ENCODE measurements around the gene SDK1.
"Not testable (repeated sequence)": the region's sequence is repeated elsewhere in the genome, so short reads cannot be mapped to it uniquely, and the experiment has no call there.

SDK1 gene

DNA sequence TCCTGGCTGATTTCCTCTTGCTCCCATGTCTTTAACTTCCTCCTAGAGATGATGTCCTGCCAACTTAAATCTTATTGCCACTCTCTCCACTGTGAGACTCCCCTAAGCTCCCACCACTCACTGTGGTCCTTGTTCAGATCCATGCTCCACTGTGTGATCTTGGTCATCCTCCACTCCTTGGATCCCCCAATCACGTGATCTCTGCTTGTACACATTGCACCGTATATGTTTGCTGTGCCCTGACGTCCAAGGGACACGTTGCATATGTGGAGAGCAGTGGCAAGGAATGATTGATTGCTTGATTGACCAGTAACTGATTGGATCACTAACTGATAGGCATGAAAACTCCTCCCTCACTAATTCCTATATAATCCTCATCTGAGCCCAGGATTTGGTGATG, 395.1 kb downstream of the SDK1 start:
- no peaks in the 10 kb centered on the region for H3K27me3 ChIP-seq
- no peaks in the 10 kb centered on the region for H3K9me3 ChIP-seq
- no peak overlapping the region for H3K4me3 ChIP-seq (ENCODE audit: low read depth in 1 of 2, low read length in 1 of 2)
- peaks cover 0 to 4% of the 10 kb centered on the region in 2 experiments for H3K4me1 ChIP-seq (ENCODE audit: control insufficient read depth in 1 of 2, insufficient read depth in 1 of 2, low read depth in 1 of 2, low read length in 1 of 2)
- H3K27ac ChIP-seq = no peak overlapping the region
- H3K36me3 ChIP-seq = no peaks in the 10 kb centered on the region
- TF ChIP-seq, protein P1, sequence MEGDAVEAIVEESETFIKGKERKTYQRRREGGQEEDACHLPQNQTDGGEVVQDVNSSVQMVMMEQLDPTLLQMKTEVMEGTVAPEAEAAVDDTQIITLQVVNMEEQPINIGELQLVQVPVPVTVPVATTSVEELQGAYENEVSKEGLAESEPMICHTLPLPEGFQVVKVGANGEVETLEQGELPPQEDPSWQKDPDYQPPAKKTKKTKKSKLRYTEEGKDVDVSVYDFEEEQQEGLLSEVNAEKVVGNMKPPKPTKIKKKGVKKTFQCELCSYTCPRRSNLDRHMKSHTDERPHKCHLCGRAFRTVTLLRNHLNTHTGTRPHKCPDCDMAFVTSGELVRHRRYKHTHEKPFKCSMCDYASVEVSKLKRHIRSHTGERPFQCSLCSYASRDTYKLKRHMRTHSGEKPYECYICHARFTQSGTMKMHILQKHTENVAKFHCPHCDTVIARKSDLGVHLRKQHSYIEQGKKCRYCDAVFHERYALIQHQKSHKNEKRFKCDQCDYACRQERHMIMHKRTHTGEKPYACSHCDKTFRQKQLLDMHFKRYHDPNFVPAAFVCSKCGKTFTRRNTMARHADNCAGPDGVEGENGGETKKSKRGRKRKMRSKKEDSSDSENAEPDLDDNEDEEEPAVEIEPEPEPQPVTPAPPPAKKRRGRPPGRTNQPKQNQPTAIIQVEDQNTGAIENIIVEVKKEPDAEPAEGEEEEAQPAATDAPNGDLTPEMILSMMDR (IDR thresholded peaks at IDR 0.05) = no peak

DNA sequence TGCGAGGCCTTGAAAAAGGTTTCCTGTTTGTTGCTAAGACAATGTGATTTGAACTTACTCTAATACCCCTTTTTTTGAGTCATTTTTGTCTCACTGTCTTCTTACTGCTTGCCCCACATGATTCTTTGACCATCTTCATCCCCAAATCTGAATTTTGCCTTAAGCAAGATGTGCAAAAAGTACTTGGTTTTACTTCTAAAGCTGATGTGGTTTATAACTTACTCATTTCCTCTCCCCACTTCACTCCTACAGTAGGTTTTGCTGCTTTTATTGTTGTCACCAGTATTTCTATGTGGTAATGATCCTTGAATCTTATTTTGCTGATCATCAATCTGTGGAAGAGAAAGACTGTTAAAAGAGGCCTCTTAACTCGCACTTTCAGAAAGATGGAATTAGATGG, 396.4 kb downstream of the SDK1 start:
- Histone ChIP-seq H3K4me3 (ENCODE audit: low read depth in 1 of 2, low read length in 1 of 2) (no peak overlapping the region), H3K9me3 (no peaks in the 10 kb centered on the region), H3K4me1 (ENCODE audit: control insufficient read depth in 1 of 2, insufficient read depth in 1 of 2, low read depth in 1 of 2, low read length in 1 of 2) (peaks cover 0 to 4% of the 10 kb centered on the region in 2 experiments), H3K27ac (no peak overlapping the region), H3K36me3 (no peaks in the 10 kb centered on the region), H3K27me3 (no peaks in the 10 kb centered on the region)
- TF ChIP-seq, protein P1 (IDR thresholded peaks at IDR 0.05) = no peak

DNA sequence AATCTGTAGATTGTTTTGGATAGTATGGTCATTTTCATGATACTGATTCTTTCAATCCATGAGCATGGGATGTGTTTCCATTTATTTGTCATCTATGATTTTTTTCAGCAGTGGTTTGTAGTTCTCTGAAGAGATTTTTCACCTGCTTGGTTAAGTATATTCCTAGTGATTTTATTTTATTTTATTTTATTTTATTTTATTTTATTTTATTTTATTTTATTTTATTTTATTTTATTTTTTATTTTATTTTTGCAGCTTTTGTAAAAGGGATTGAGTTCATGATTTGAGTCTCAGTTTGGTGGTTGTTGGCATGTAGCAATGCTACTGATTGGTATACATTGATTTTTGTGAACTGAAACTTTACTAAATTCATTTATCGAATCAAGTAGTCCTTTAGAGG, 404.2 kb downstream of the SDK1 start:
- H3K36me3 ChIP-seq = no peaks in the 10 kb centered on the region
- H3K27ac ChIP-seq = no peak overlapping the region
- TF ChIP-seq, protein P1 (IDR thresholded peaks at IDR 0.05) = no peak
- H3K27me3 ChIP-seq = no peaks in the 10 kb centered on the region
- no peak overlapping the region for H3K4me3 ChIP-seq (ENCODE audit: low read depth in 1 of 2, low read length in 1 of 2)
- H3K9me3 ChIP-seq = no peaks in the 10 kb centered on the region
- H3K4me1 ChIP-seq (ENCODE audit: control insufficient read depth in 1 of 2, insufficient read depth in 1 of 2, low read depth in 1 of 2, low read length in 1 of 2) = no peaks in the 10 kb centered on the region

DNA sequence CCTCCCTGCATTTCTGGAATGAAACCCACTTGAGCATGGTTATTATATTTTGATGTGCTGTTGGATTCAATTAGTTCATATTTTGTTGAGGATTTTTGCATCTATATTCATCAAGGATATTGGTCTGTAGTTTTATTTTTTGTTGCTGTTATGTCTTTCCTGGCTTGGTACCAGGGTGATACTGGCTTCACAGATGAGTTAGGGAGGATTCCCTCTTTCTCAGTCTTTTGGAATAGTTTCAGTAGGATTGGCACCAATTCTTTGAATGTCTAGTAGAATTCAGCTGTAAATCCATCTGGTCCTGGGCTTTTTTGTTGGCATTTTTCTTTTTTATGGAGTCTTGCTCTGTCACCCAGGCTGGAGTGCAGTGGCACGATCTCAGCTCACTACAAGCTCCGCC, 405.0 kb downstream of the SDK1 start:
- H3K27me3 ChIP-seq = not testable (repeated sequence)

DNA sequence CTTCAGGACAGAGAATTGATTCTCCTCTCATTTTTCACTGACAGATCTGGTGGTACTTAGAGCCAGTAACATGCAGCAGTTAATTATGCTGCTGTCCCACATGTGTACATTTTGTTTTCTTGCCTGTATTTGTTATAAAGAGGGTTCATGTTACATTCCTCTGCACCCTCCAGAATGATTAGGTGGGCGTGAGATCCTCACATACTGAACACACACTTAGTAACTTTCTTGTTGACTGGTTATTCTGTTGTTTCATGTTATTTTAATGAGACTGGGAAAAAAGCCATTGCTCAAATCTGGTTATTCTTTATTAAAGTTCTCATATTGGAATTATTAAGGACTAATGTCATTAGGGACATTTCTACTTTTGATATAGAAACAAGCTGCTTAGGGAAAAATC, 409.1 kb downstream of the SDK1 start:
- TF ChIP-seq, protein P1 (IDR thresholded peaks at IDR 0.05) = no peak
- Histone ChIP-seq H3K4me1 (ENCODE audit: control insufficient read depth in 1 of 2, insufficient read depth in 1 of 2, low read depth in 1 of 2, low read length in 1 of 2) (no peaks in the 10 kb centered on the region), H3K9me3 (no peaks in the 10 kb centered on the region), H3K27ac (no peak overlapping the region), H3K27me3 (no peaks in the 10 kb centered on the region), H3K4me3 (ENCODE audit: low read depth in 1 of 2, low read length in 1 of 2) (no peak overlapping the region), H3K36me3 (no peaks in the 10 kb centered on the region)

More for the DNA sequence above, 405.0 kb downstream of the SDK1 start:
- H3K4me3 ChIP-seq (ENCODE audit: low read depth in 1 of 2, low read length in 1 of 2); H3K36me3 ChIP-seq; H3K9me3 ChIP-seq; H3K4me1 ChIP-seq (ENCODE audit: control insufficient read depth in 1 of 2, insufficient read depth in 1 of 2, low read depth in 1 of 2, low read length in 1 of 2); H3K27ac ChIP-seq: not testable (repeated sequence)

DNA sequence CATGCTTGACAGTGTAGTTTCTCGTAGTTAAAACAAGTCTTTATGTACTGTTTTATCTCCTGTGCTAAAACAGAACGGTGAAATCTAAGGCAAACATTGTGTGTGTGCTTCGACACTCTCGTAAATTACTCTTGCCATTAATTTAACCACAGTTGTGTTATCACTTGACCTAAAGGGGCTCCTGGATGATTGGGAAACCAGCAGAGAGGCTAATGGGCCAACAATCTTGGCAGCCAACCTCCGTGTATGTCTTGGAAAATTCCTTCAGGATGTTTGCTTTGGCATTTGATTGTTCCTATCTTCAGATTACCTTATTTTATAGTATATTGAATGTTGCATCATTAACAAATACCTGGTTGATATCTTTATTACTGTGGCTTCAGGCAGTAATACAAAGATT, 409.5 kb downstream of the SDK1 start:
- Histone ChIP-seq H3K4me3 (ENCODE audit: low read depth in 1 of 2, low read length in 1 of 2) (no peak overlapping the region), H3K36me3 (no peaks in the 10 kb centered on the region), H3K9me3 (no peaks in the 10 kb centered on the region), H3K4me1 (ENCODE audit: control insufficient read depth in 1 of 2, insufficient read depth in 1 of 2, low read depth in 1 of 2, low read length in 1 of 2) (no peaks in the 10 kb centered on the region), H3K27me3 (no peaks in the 10 kb centered on the region), H3K27ac (no peak overlapping the region)
- TF ChIP-seq, protein P1 (IDR thresholded peaks at IDR 0.05) = no peak
